IMR-90 (cell line): ENCODE results near the gene PCDHB1.

ENCODE experiments used
- BHLHE40 ChIP-seq: fragments of 150-350 bp; IDR thresholded peaks from 2 replicates; pipeline ENCODE4 v1.6.1; 2016; ENCODE audit warnings: mild to moderate bottlenecking, low read depth, low read length
- NFE2L2 ChIP-seq: fragments of 150-350 bp; IDR thresholded peaks from 2 replicates; pipeline ENCODE4 v1.6.1; 2016; ENCODE audit warnings: low read depth, mild to moderate bottlenecking, low read length
- POLR2A ChIP-seq: IDR thresholded peaks from 2 replicates; pipeline ENCODE4 v1.6.1; 2012; ENCODE audit warnings: mild to moderate bottlenecking, low read depth, low read length
- SMC3 ChIP-seq: fragments of 150-350 bp; IDR thresholded peaks from 2 replicates; pipeline ENCODE4 v1.6.1; 2016; ENCODE audit warnings: low read depth, mild to moderate bottlenecking, antibody characterized with exemption, low read length, moderate library complexity
- TF ChIP-seq, protein P1 (sequence below): conservative IDR thresholded peaks from 2 replicates; pipeline ENCODE4 v1.5.1; 2012; ENCODE audit warnings: mild to moderate bottlenecking, low read depth, low read length, improper control_type of control experiment
- TF ChIP-seq, protein P2 (sequence below): fragments of 150-350 bp; IDR thresholded peaks from 2 replicates; pipeline ENCODE4 v1.6.1; 2017; ENCODE audit warnings: mild to moderate bottlenecking, antibody characterized with exemption, low read length, low read depth

DNA sequence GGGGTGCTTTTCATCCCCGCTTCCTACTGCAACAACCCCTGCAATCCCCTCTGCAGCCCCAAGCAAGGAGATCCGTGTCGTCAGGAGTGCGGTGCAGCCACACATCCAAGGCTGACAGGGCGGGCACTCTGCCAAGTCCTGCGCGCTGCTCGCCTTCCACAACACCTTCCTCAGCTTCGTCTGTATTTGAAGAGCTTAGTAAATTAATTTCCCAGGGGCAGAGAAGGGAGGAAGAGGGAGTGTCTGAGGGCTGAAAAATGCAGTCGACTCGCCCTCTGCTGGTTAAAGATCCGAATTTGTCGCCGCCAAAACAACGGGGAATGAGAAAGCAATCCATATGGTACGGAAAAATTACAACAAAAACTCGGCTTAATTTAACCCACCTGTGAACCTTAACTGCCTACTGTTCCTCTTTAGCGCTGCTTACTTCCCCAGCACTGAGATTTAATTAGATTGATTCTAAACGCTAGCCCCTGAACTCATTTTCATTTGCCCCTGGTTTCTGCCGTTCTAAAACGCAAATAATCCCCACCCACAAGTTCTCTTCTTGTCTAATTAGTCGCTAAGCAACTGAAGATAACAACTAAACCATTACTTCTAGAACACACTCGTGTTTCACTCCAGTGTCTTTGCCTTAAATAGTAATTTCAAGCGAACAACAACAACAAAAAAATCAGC lies 10.9 kb upstream of the PCDHB1 start:
- TF ChIP-seq POLR2A (no peak), NFE2L2 (no peak), SMC3 (no peak), BHLHE40 (no peak)
- TF ChIP-seq, protein P1, sequence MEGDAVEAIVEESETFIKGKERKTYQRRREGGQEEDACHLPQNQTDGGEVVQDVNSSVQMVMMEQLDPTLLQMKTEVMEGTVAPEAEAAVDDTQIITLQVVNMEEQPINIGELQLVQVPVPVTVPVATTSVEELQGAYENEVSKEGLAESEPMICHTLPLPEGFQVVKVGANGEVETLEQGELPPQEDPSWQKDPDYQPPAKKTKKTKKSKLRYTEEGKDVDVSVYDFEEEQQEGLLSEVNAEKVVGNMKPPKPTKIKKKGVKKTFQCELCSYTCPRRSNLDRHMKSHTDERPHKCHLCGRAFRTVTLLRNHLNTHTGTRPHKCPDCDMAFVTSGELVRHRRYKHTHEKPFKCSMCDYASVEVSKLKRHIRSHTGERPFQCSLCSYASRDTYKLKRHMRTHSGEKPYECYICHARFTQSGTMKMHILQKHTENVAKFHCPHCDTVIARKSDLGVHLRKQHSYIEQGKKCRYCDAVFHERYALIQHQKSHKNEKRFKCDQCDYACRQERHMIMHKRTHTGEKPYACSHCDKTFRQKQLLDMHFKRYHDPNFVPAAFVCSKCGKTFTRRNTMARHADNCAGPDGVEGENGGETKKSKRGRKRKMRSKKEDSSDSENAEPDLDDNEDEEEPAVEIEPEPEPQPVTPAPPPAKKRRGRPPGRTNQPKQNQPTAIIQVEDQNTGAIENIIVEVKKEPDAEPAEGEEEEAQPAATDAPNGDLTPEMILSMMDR, result no peak
- TF ChIP-seq, protein P2, sequence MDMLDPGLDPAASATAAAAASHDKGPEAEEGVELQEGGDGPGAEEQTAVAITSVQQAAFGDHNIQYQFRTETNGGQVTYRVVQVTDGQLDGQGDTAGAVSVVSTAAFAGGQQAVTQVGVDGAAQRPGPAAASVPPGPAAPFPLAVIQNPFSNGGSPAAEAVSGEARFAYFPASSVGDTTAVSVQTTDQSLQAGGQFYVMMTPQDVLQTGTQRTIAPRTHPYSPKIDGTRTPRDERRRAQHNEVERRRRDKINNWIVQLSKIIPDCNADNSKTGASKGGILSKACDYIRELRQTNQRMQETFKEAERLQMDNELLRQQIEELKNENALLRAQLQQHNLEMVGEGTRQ, result no peak
